Body of pancreas (tissue), 4 donors: Measurements from ENCODE around the gene GNLY.

Experiments
- CTCF ChIP-seq, 7 experiments: fragments of 450-650 bp in 4 of 7; fragments of 200-600 bp in 3 of 7; sonication (generic) in 3 of 7; IDR thresholded peaks; one replicate each; pipeline ENCODE4 v1.5.1; 2016 to 2019; ENCODE audit warnings: antibody characterized with exemption in 7 of 7
- POLR2A ChIP-seq, 3 donors: fragments of 450-650 bp; IDR thresholded peaks; one replicate each; pipeline ENCODE4 v1.6.1; 2016; ENCODE audit warnings: antibody characterized with exemption in 3 of 3, mild to moderate bottlenecking in 2 of 3

- no peak for TF ChIP-seq CTCF (IDR thresholded peaks at IDR 0.05)
- no peak for TF ChIP-seq POLR2A (IDR thresholded peaks at IDR 0.05)
Observed at GRCh38 chr2:85736456-85737355, 42.5 kb downstream of the GNLY start.
